IMR-90 (cell line): Measurements from ENCODE around the gene ITPKC. TPM values are rescaled to one million over a fixed set of nuclear protein-coding genes. Genes with fewer than 3 reads are reported as not detected.

Source experiments
- ATAC-seq: fragments of 200-7000 bp; cut with Tn5 transposase; 2 replicates; pipeline ENCODE4 v1.9.1; 2020; ENCODE audit warnings: low read depth, mild to moderate bottlenecking, moderate library complexity
- BruUV-seq: library from RNA; stranded (reverse); fragments of 400-500 nt; replicated peaks from 2 replicates; lab custom pipeline; 2021; lab: Mats Ljungman, UMichigan
- CTCF ChIA-PET: fragments of 300-600 bp; formaldehyde crosslinking; extraction: SDS; loops from one replicate; lab custom pipeline; 2021; ENCODE audit warnings: antibody characterized with exemption; lab: Yijun Ruan, JAX
- POLR2A ChIA-PET: fragments of 300-600 bp; sonication (Branson Sonifier 250); formaldehyde crosslinking; loops from one replicate; lab custom pipeline; 2022; ENCODE audit warnings: antibody characterized with exemption; ENCODE audit not compliant: unreplicated experiment; lab: Charles Lee
- DNase-seq: peaks from one replicate; pipeline ENCODE4 v3.0.0; 2013
- H2AFZ ChIP-seq: replicated peaks from 2 replicates; pipeline ENCODE3; 2013; ENCODE audit warnings: low read length, mild to moderate bottlenecking; ENCODE audit not compliant: poor library complexity
- H2AK5ac ChIP-seq: 2 replicates; pipeline ENCODE4 v1.6.1; 2013; ENCODE audit warnings: low read depth, low read length, inconsistent platforms
- H2AK9ac ChIP-seq: replicated peaks from 2 replicates; pipeline ENCODE3; 2013; ENCODE audit warnings: mild to moderate bottlenecking, low read depth, low read length, moderate library complexity; ENCODE audit not compliant: poor library complexity
- H2BK120ac ChIP-seq: 2 replicates; pipeline ENCODE4 v1.6.1; 2013; ENCODE audit warnings: low read depth, low read length, inconsistent platforms
- H2BK15ac ChIP-seq: 3 replicates; pipeline ENCODE4 v1.6.1; 2013; ENCODE audit warnings: low read depth, low read length, inconsistent platforms
- H2BK20ac ChIP-seq: 2 replicates; pipeline ENCODE4 v1.6.1; 2013; ENCODE audit warnings: low read depth, mild to moderate bottlenecking, inconsistent platforms, low read length, moderate library complexity
- H2BK5ac ChIP-seq: 2 replicates; pipeline ENCODE4 v1.6.1; 2013; ENCODE audit warnings: mild to moderate bottlenecking, low read depth, low read length, inconsistent platforms; ENCODE audit not compliant: poor library complexity, severe bottlenecking
- H3K14ac ChIP-seq: replicated peaks from 2 replicates; pipeline ENCODE4 v1.6.1; 2013; ENCODE audit warnings: low read depth, low read length, inconsistent platforms
- H3K18ac ChIP-seq: 2 replicates; pipeline ENCODE4 v1.6.1; 2013; ENCODE audit warnings: low read depth, low read length, control low read depth
- H3K23ac ChIP-seq: 2 replicates; pipeline ENCODE4 v1.6.1; 2013; ENCODE audit warnings: low read depth, low read length, inconsistent platforms
- H3K27ac ChIP-seq: 2 replicates; pipeline ENCODE4 v1.5.1; 2013; ENCODE audit warnings: mild to moderate bottlenecking, control low read depth, low read length; ENCODE audit not compliant: insufficient read depth
- H3K27me3 ChIP-seq: 2 replicates; pipeline ENCODE4 v1.6.1; 2013; ENCODE audit warnings: low read length; ENCODE audit not compliant: control insufficient read depth, insufficient read depth
- H3K36me3 ChIP-seq: 2 replicates; pipeline ENCODE4 v1.6.1; 2013; ENCODE audit warnings: low read length, mixed read lengths; ENCODE audit not compliant: control insufficient read depth, insufficient read depth
- H3K4ac ChIP-seq: 2 replicates; pipeline ENCODE4 v1.6.1; 2013; ENCODE audit warnings: low read depth, low read length, inconsistent platforms
- H3K4me1 ChIP-seq: 2 replicates; pipeline ENCODE4 v1.6.1; 2013; ENCODE audit warnings: low read length, mixed read lengths; ENCODE audit not compliant: control insufficient read depth, insufficient read depth
- H3K4me2 ChIP-seq: 2 replicates; pipeline ENCODE4 v1.6.1; 2013; ENCODE audit warnings: low read depth, mild to moderate bottlenecking, control low read depth, low read length, moderate library complexity
- H3K4me3 ChIP-seq: 2 replicates; pipeline ENCODE4 v1.5.1; 2013; ENCODE audit warnings: low read depth, mild to moderate bottlenecking, control low read depth, low read length, moderate library complexity; ENCODE audit not compliant: insufficient read depth
- H3K56ac ChIP-seq: 2 replicates; pipeline ENCODE4 v1.6.1; 2013; ENCODE audit warnings: low read length, inconsistent platforms; ENCODE audit not compliant: insufficient read depth; ENCODE audit errors: extremely low read depth
- H3K79me1 ChIP-seq, 2 experiments: 2 replicates each; pipeline ENCODE4 v1.6.1; 2013; ENCODE audit warnings: low read length in 2 of 2, inconsistent platforms in 1 of 2, low read depth in 1 of 2
- H3K9ac ChIP-seq: 2 replicates; pipeline ENCODE4 v1.6.1; 2013; ENCODE audit warnings: low read depth, low read length, control low read depth
- H3K9me1 ChIP-seq: 2 replicates; pipeline ENCODE4 v1.6.1; 2013; ENCODE audit warnings: low read length, inconsistent platforms; ENCODE audit not compliant: insufficient read depth
- H3K9me3 ChIP-seq: 2 replicates; pipeline ENCODE4 v1.6.1; 2013; ENCODE audit warnings: low read length; ENCODE audit not compliant: control insufficient read depth, insufficient read depth
- H4K20me1 ChIP-seq: 2 replicates; pipeline ENCODE4 v1.6.1; 2013; ENCODE audit warnings: low read length, inconsistent platforms; ENCODE audit not compliant: insufficient read depth
- H4K5ac ChIP-seq: 2 replicates; pipeline ENCODE4 v1.6.1; 2013; ENCODE audit warnings: mild to moderate bottlenecking, low read depth, low read length, control low read depth
- H4K8ac ChIP-seq, 2 experiments: 2 replicates each; pipeline ENCODE4 v1.6.1; 2013; ENCODE audit warnings: low read depth in 2 of 2, low read length in 2 of 2, control low read depth in 1 of 2, inconsistent platforms in 1 of 2
- H4K91ac ChIP-seq: 2 replicates; pipeline ENCODE4 v1.6.1; 2013; ENCODE audit warnings: low read depth, low read length, inconsistent platforms; ENCODE audit not compliant: insufficient read depth
- FOS ChIP-seq: fragments of 150-350 bp; IDR thresholded peaks from 2 replicates; pipeline ENCODE4 v1.6.1; 2016; ENCODE audit warnings: low read depth, low read length
- RAD21 ChIP-seq: IDR thresholded peaks from 2 replicates; pipeline ENCODE4 v1.6.1; 2012; ENCODE audit warnings: low read length, improper control_type of control experiment
- WGBS, 2 experiments: methylation state at CpG; one replicate each; pipeline versions ENCODE4 v1.1.5 to v1.1.7; 2013; ENCODE audit warnings: missing lambda C conversion rate in 2 of 2; ENCODE audit not compliant: insufficient read length in 1 of 2; ENCODE audit errors: extremely low coverage in 2 of 2; 5-methylcytosine and 5-hydroxymethylcytosine counted together
- dilution Hi-C: fragments of 300-500 bp; cut with HindIII; formaldehyde crosslinking; loops from one replicate; pipeline ENCODE4 v1.14.3; 2018; ENCODE audit warnings: low sequenced_read_pairs; ENCODE audit not compliant: unreplicated experiment
- in situ Hi-C: fragments of 300-500 bp; cut with MboI; formaldehyde crosslinking; loops from 3 replicates; pipeline ENCODE4 v1.14.3; 2019; ENCODE audit warnings: low sequenced_read_pairs, inconsistent platforms, mixed read lengths
- intact Hi-C: fragments of 100-400 bp; cut with micrococcal nuclease; formaldehyde crosslinking; loops from 2 replicates; pipeline ENCODE4 v1.10.0; 2022
- polyA plus RNA-seq, 3 experiments: library from polyadenylated mRNA; depleted of rRNA; stranded (reverse); fragments of >200 nt; gene quantifications; 2 replicates each; pipeline ENCODE4 v1.2.3, GENCODE V29; 2012; ENCODE audit warnings: low replicate concordance in 1 of 3
- total RNA-seq: library from RNA; depleted of rRNA; stranded (reverse); fragments of >200 nt; gene quantifications from 2 replicates; pipeline ENCODE4 v1.2.3, GENCODE V29; 2012
- TF ChIP-seq, protein P1 (sequence below): fragments of 150-350 bp; IDR thresholded peaks from 2 replicates; pipeline ENCODE4 v1.6.1; 2017; ENCODE audit warnings: mild to moderate bottlenecking, antibody characterized with exemption, low read length, low read depth

The ITPKC gene
- total and polyA plus RNA-seq, 2 of the 4 experiments (the other 2 are of a cell fraction), result 7.7 to 9.4 TPM

DNA sequence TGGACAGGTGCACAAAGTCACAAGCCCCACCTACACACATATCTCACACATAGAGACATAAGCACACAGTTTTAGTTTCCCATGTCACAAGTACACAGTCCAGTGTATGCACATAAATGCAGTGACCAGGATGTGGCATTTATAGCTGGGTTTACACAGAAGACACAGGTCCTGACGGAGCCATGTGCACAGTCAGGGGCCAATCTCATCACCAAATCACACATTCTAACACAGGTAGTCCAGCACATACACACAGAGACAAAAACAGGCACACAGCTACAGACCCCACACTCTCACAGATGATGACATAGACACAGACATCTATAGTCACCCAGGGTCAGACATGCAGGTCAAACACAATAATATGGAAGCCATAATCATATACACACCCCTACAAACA, 28.6 kb upstream of the ITPKC start:
- H3K9me1 ChIP-seq, result peaks cover 33% of the 10 kb centered on the region

More for the DNA sequence above, 28.6 kb upstream of the ITPKC start:
- no TSS peak for BruUV-seq
- Histone ChIP-seq H4K20me1 (peaks cover 38% of the 10 kb centered on the region), H2AK9ac (peak overlapping the region; percentile 94), H3K4ac (no peak overlapping the region), H2BK120ac (no peak overlapping the region), H4K8ac (no peak overlapping the region), H3K23ac (peak overlapping the region; percentile 100), H2AFZ (no peak overlapping the region), H3K79me1 (peaks cover 30 to 64% of the 10 kb centered on the region in 2 experiments), H3K4me3 (peak overlapping the region; percentile 15), H3K27ac (no peak overlapping the region), H3K27me3 (no peaks in the 10 kb centered on the region), H2BK20ac (no peak overlapping the region), H3K4me1 (peaks cover 17% of the 10 kb centered on the region), H2BK15ac (no peak overlapping the region), H3K36me3 (peaks cover 37% of the 10 kb centered on the region), H3K14ac (peak overlapping the region; percentile 99; the same call in 1 of the 2 replicates), H2AK5ac (peak overlapping the region; percentile 96; the same call in 1 of the 2 replicates), H3K4me2 (peak overlapping the region; percentile 98), H3K9ac (no peak overlapping the region), H3K56ac (no peak overlapping the region), H2BK5ac (no peak overlapping the region), H3K9me3 (no peaks in the 10 kb centered on the region), H4K91ac (no peak overlapping the region), H3K18ac (no peak overlapping the region), H4K5ac (no peak overlapping the region)
- dilution Hi-C loops (no loop called here), intact Hi-C loops (no loop called here), in situ Hi-C loops (no loop called here)
- CTCF ChIA-PET, result no interaction called here
- no peak for DNase-seq
- POLR2A ChIA-PET, result no interaction called here
- 100% methylated on average over 1 of the region's 1 CpG; no CpG with 5 or more reads in 1 of the 2 experiments for WGBS, 2 experiments
- TF ChIP-seq, protein P1, sequence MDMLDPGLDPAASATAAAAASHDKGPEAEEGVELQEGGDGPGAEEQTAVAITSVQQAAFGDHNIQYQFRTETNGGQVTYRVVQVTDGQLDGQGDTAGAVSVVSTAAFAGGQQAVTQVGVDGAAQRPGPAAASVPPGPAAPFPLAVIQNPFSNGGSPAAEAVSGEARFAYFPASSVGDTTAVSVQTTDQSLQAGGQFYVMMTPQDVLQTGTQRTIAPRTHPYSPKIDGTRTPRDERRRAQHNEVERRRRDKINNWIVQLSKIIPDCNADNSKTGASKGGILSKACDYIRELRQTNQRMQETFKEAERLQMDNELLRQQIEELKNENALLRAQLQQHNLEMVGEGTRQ, result no peak
- TF ChIP-seq FOS (no peak), RAD21 (no peak)
- no peak for ATAC-seq
